Progenitor cell of endocrine pancreas (in vitro differentiated cells): Measurements from ENCODE around the gene KRTAP9-7. TPM values are rescaled to one million over a fixed set of nuclear protein-coding genes. Genes with fewer than 3 reads are reported as not detected.

Experiments
- DNase-seq: peaks from one replicate; pipeline ENCODE4 v3.0.0; 2021; ENCODE audit warnings: low spot score; ENCODE audit not compliant: unreplicated experiment
- H3K27ac Mint-ChIP-seq: 2 replicates; pipeline ENCODE4 v1.8.0; 2021; ENCODE audit warnings: mild to moderate bottlenecking, moderate library complexity, mixed read lengths
- H3K27me3 Mint-ChIP-seq: 2 replicates; pipeline ENCODE4 v1.8.0; 2021; ENCODE audit warnings: mixed read lengths
- H3K36me3 Mint-ChIP-seq: 2 replicates; pipeline ENCODE4 v1.8.0; 2022; ENCODE audit warnings: mixed read lengths; ENCODE audit not compliant: insufficient read depth
- H3K4me1 Mint-ChIP-seq: 2 replicates; pipeline ENCODE4 v1.8.0; 2021; ENCODE audit warnings: low read depth, mixed read lengths
- H3K4me3 Mint-ChIP-seq: 2 replicates; pipeline ENCODE4 v1.8.0; 2021; ENCODE audit warnings: low read depth, mild to moderate bottlenecking, moderate library complexity, mixed read lengths
- H3K9me3 Mint-ChIP-seq: 2 replicates; pipeline ENCODE4 v1.8.0; 2021; ENCODE audit warnings: low read depth, mixed read lengths
- total RNA-seq: library from RNA; stranded (reverse); gene quantifications from 2 replicates; pipeline ENCODE4 v1.2.1, GENCODE V29; 2021
- TF ChIP-seq, protein P1 (sequence below): fragments of 200-600 bp; sonication (generic); IDR thresholded peaks from one replicate; pipeline ENCODE4 v1.5.0; 2021; ENCODE audit warnings: antibody characterized with exemption, mild to moderate bottlenecking; ENCODE audit not compliant: unreplicated experiment

KRTAP9-7 gene
- total RNA-seq, 1 donor from 2014 or later, result not detected

DNA sequence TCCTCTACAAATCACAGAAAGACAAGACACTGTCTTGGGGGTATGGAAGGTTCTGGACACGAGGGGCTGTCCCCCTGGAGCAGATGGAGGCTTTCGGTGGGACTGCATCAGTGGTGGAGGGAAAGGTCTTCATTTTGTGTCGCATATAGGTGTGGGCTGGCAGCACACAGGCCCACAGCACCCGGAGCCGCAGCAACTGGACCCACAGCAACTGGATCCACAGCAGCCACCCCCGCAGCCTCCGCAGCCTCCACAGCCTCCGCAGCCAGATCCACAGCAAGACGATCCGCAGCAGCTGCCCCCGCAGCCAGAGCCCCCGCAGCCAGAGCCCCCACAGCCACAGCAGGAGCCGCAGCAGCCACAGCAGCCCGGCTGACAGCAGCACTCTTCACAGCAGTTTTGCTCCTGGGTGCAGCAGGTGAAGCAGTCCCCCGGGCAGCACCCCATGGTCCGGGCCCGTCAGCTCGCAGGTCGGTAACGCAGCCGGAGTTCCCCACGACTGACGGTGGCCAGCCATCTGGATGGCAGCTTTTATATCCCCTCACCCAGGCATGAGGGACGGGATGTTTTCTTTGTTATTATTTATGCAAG is 39.8 kb downstream of the KRTAP9-7 start, which contains the start of gene KRTAP17-1:
Gene KRTAP17-1, minus strand, starts transcription at position 507 of the 591 bp plus-strand sequence. Its CDS starts 60 bp downstream, at position 447.
- TF ChIP-seq, protein P1, sequence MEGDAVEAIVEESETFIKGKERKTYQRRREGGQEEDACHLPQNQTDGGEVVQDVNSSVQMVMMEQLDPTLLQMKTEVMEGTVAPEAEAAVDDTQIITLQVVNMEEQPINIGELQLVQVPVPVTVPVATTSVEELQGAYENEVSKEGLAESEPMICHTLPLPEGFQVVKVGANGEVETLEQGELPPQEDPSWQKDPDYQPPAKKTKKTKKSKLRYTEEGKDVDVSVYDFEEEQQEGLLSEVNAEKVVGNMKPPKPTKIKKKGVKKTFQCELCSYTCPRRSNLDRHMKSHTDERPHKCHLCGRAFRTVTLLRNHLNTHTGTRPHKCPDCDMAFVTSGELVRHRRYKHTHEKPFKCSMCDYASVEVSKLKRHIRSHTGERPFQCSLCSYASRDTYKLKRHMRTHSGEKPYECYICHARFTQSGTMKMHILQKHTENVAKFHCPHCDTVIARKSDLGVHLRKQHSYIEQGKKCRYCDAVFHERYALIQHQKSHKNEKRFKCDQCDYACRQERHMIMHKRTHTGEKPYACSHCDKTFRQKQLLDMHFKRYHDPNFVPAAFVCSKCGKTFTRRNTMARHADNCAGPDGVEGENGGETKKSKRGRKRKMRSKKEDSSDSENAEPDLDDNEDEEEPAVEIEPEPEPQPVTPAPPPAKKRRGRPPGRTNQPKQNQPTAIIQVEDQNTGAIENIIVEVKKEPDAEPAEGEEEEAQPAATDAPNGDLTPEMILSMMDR, result no peak
- no peak for DNase-seq
- no peaks in the 10 kb centered on the region for H3K4me1 Mint-ChIP-seq
- no peak within 1 kb of the TSS for H3K4me3 Mint-ChIP-seq
- no peaks in the 10 kb centered on the region for H3K36me3 Mint-ChIP-seq
- H3K27ac Mint-ChIP-seq, result no peak within 1 kb of the TSS
- peaks cover 19% of the 10 kb centered on the region for H3K27me3 Mint-ChIP-seq
- H3K9me3 Mint-ChIP-seq, result peaks cover 13% of the 10 kb centered on the region

GRCh38 chr17:41315814-41316445 is 40.4 kb downstream of the KRTAP9-7 start:
- Mint-ChIP-seq H3K27ac (no peak overlapping the region), H3K9me3 (peaks cover 17% of the 10 kb centered on the region)

DNA sequence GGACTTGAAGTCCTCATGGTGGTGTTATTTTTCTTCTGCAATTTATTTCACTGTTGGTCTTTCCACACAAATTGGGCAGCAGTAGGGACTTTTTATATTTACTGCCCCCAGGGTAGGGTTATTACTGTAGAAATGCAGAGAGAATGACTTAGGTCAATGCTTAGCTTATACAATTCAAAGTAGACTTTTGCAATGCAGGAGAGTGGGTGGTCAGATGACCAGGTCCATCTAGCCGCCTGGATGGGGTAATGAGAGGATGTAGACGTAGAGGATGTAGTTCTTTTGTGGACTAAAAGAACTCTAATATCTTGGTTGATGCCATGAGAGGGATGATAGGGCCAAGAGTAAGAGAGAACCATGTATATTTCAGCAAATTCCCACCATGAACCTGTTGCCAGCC is 42.7 kb downstream of the KRTAP9-7 start:
- no peak for DNase-seq

More at GRCh38 chr17:41315814-41316445, 40.4 kb downstream of the KRTAP9-7 start:
- H3K36me3 Mint-ChIP-seq, result no peaks in the 10 kb centered on the region
- no peak for DNase-seq
- H3K4me1 Mint-ChIP-seq, result no peaks in the 10 kb centered on the region
- TF ChIP-seq, protein P1, result no peak
- H3K4me3 Mint-ChIP-seq, result no peak overlapping the region
- H3K27me3 Mint-ChIP-seq, result peaks cover 18% of the 10 kb centered on the region

GRCh38 chr17:41322094-41322902 is 46.8 kb downstream of the KRTAP9-7 start:
- TF ChIP-seq, protein P1, result peak; percentile 78
- no peak for DNase-seq
- H3K27me3 Mint-ChIP-seq, result peaks cover 5% of the 10 kb centered on the region
- H3K9me3 Mint-ChIP-seq, result peaks cover 17% of the 10 kb centered on the region
- H3K4me1 Mint-ChIP-seq, result no peaks in the 10 kb centered on the region
- H3K27ac Mint-ChIP-seq, result no peak overlapping the region
- no peak overlapping the region for H3K4me3 Mint-ChIP-seq
- H3K36me3 Mint-ChIP-seq, result no peaks in the 10 kb centered on the region

More for the DNA sequence above, 42.7 kb downstream of the KRTAP9-7 start:
- Mint-ChIP-seq H3K27me3 (peaks cover 9% of the 10 kb centered on the region), H3K36me3 (no peaks in the 10 kb centered on the region), H3K4me3 (no peak overlapping the region), H3K4me1 (no peaks in the 10 kb centered on the region), H3K9me3 (peaks cover 17% of the 10 kb centered on the region), H3K27ac (no peak overlapping the region)
- TF ChIP-seq, protein P1, result no peak
